Measurements from ENCODE around the gene C16orf54.
A peak's percentile ranks its signal among the peaks of the same experiment; 100 is the strongest.
"Not testable (repeated sequence)": the region's sequence is repeated elsewhere in the genome, so short reads cannot be mapped to it uniquely, and the experiment has no call there.

The C16orf54 gene

GRCh38 chr16:29719063-29719462, 26.7 kb downstream of the C16orf54 start:
- in situ Hi-C loops (cut with HindIII; ENCODE audit: low pct_ligation_motif_present, low pct_unique_long_range_greater_than_20kb, low sequenced_read_pairs): no loop called here
- DNase-seq: no peak

DNA sequence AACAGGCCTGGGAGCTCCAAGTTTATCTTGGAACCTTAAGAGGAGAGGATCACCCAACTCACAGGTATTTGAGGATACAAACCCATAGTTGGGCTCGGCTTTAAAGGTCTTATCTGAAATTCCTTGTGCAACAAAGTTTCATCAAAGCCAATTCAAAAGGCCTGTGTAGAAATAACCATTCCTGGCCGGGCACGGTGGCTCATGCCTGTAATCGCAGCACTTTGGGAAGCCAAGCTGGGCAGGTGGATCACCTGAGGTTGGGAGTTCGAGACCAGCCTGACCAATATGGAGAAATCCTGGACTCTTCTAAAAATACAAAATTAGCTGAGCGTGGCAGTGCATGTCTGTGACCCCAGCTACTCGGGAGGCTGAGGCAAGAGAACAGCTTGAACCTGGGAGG, 28.7 kb downstream of the C16orf54 start:
- DNase-seq: no peak
- in situ Hi-C loops (cut with HindIII; ENCODE audit: low pct_ligation_motif_present, low pct_unique_long_range_greater_than_20kb, low sequenced_read_pairs): no loop called here

DNA sequence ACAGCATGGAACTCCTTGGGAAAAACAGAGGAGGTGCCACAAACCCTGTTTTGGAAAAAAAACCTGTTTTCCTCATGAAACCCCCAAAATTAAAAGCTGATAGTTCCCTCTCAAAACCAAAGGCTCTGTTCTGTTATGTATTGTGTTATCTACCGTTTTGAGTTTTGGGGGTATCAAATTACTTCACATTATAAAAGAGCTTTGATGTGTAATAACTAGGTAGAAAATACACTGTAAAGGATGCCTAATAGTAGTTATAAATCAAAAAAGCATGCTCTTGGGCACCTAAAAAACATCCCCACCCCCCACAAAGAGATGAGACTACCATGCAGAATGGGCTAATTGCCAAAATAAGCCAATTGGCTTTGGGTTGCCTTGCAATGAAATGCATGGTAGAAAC, 30.8 kb downstream of the C16orf54 start:
- DNase-seq: no peak
- in situ Hi-C loops (cut with HindIII; ENCODE audit: low pct_ligation_motif_present, low pct_unique_long_range_greater_than_20kb, low sequenced_read_pairs): no loop called here

GRCh38 chr16:29714396-29714795, 31.4 kb downstream of the C16orf54 start:
- in situ Hi-C loops (cut with HindIII; ENCODE audit: low pct_ligation_motif_present, low pct_unique_long_range_greater_than_20kb, low sequenced_read_pairs): no loop called here
- no peak for DNase-seq

DNA sequence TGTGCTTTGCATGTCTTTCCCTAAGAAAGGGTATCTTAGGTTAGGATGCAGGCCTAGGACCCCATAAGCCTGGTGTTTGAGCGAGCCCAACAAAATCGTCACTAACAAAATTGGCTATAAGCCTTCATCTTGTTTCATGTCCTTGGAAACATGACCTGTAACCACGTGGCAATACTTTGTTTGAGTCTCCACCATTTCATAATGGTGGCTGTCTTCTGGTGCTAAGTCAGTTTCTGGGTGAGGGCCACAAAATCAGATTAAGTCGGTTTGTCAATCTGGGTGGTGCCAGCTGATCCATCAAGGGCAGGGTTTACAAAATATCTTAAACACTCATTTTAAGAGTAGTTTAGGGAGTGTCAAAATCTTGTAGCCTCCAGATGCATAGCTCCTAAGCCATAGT, 33.0 kb downstream of the C16orf54 start:
- in situ Hi-C loops (cut with HindIII; ENCODE audit: low pct_ligation_motif_present, low pct_unique_long_range_greater_than_20kb, low sequenced_read_pairs): no loop called here
- DNase-seq: no peak

DNA sequence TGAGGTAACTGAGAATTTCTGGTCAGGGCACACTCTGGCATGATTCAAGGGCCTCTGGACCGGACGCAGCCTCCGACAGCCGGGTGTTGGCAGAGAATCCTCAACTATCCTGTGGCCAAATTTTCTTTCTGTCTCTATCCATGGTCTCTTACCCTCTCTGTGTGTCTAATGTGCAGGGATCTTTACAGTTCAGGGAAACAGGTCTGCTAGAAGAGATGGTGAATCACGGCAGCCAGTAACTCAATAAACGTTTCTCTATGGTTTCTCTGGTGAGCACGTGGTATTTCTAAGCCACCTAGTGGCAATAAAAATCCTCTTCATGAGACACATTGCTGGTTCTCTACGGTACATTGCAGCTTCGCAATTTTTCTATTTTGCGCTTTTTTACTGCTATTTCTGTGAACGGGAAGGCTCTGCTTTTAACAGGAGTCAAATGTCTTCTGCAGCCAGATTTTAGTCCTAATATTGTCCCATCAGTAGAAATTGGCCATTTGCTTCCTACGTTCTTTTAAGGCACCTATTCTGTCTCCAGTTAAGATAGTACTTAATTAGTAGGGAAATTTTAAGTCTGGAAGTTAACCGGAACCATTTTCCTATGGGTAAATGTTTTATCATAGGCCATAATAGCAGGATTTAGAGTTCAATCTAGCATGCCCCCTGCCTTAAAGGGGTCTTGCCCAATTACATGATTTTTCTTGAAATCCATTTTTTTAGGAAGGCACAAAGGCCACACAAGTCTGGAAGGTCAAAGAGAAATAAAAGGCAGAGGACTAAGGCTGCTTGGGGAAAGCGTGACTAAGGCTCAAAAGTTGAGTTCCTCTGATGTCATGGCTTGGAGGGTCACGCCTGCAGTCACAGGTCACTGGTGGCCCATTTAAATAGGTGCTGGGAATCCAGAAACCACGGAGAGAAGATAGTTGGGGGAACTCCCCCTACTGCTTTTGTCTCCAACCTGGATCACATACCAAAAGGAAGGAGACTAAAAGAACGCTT, 35.3 kb downstream of the C16orf54 start:
- peak; percentile 88 for DNase-seq
- in situ Hi-C loops (cut with HindIII; ENCODE audit: low pct_ligation_motif_present, low pct_unique_long_range_greater_than_20kb, low sequenced_read_pairs): no loop called here

DNA sequence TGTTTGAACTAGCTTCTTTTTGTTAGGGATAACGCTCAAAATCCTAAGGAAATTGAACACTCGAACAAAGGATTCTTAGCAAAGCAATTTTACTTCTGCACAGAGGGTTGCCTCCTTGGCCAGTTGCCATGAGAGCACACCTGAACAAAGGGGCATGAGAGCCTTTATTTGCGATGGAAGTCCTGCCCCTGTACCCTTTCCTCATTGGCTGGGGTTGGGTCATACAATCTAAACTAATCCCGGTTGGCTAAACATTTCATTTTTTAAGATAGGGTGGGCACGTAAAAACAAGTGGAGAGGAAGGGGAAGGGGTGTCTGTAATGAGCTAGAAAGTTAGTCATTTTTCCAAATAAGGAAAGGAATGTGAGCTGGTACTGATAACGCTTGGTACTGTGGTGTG, 36.1 kb downstream of the C16orf54 start:
- DNase-seq; in situ Hi-C loops (cut with HindIII; ENCODE audit: low pct_ligation_motif_present, low pct_unique_long_range_greater_than_20kb, low sequenced_read_pairs): not testable (repeated sequence)

DNA sequence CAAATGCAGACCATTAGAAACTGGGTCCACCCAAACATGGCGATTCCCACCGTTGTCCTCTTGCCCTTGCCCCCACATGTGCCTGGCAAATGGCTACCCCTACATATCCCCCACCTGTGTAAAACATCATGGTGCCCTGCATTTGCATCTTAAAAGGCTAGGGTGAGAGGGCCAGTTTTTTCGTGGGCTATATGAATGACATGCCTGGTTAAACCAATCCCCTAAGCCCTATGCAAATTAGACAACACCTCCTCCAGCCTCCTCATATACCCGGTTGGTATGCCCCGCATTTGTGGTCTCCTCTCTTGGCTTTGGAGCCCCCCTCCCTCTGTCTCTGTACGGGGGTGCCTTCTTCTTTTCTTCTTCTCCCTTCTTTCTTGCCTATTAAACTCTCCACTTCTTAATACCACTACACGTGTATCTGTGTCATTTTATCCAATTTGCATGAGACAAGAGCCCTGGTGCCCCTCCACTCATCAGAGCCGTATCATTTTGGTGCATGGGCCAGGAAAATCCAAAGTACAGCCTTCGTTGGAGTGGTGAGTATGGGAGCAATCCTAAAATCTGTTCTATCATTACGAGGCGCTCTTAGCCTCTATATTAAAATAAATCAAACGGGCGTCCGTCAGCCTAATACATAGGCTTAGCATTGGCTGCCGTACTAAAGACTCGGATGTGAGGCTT, 36.7 kb downstream of the C16orf54 start:
- in situ Hi-C loops (cut with HindIII; ENCODE audit: low pct_ligation_motif_present, low pct_unique_long_range_greater_than_20kb, low sequenced_read_pairs): no loop called here
- no peak for DNase-seq

DNA sequence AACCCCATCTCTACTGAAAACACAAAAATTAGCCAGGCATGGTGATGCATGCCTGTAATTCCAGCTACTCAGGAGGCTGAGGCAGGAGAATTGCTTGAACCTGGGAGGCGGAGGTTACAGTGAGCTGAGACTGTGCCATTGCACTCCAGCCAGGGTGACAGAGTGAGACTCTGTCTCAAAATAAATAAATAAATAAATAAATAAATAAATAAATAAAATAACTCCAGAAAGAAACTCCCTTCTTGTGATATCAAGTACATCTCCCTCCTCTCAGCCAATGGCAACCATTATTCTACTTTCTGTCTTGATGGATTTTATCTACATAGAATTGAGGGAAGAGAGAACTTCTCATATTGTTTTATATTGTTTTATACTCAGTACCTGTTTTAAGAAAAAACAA, 38.6 kb downstream of the C16orf54 start:
- DNase-seq; in situ Hi-C loops (cut with HindIII; ENCODE audit: low pct_ligation_motif_present, low pct_unique_long_range_greater_than_20kb, low sequenced_read_pairs): not testable (repeated sequence)

DNA sequence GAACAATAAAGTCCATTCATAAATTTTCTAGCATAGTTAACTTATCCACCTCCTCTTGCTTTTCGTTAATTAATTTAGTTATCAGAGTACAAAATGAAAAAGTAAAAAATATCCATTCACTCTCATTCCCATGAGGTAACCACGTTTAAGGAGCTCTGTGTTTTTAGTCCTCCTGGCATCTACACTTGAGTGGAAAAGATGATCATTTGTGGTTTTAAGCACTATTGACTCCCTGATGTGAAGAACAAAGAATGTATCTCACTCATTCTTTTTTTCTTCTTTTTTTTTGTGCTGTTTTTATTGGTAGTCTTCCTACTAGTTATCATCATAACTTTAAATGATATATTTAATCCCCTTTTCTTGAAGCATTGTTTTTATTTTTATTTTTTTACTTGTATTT, 40.8 kb downstream of the C16orf54 start:
- in situ Hi-C loops (cut with HindIII; ENCODE audit: low pct_ligation_motif_present, low pct_unique_long_range_greater_than_20kb, low sequenced_read_pairs): no loop called here
- DNase-seq: peak; percentile 70

- in situ Hi-C loops (cut with HindIII; ENCODE audit: low pct_ligation_motif_present, low pct_unique_long_range_greater_than_20kb, low sequenced_read_pairs): no loop called here
Observed at GRCh38 chr16:29702269-29702668, 43.5 kb downstream of the C16orf54 start.

GRCh38 chr16:29701214-29701555, 44.6 kb downstream of the C16orf54 start:
- DNase-seq: no peak
- in situ Hi-C loops (cut with HindIII; ENCODE audit: low pct_ligation_motif_present, low pct_unique_long_range_greater_than_20kb, low sequenced_read_pairs): no loop called here

More at GRCh38 chr16:29702269-29702668, 43.5 kb downstream of the C16orf54 start:
- no peak for DNase-seq

DNA sequence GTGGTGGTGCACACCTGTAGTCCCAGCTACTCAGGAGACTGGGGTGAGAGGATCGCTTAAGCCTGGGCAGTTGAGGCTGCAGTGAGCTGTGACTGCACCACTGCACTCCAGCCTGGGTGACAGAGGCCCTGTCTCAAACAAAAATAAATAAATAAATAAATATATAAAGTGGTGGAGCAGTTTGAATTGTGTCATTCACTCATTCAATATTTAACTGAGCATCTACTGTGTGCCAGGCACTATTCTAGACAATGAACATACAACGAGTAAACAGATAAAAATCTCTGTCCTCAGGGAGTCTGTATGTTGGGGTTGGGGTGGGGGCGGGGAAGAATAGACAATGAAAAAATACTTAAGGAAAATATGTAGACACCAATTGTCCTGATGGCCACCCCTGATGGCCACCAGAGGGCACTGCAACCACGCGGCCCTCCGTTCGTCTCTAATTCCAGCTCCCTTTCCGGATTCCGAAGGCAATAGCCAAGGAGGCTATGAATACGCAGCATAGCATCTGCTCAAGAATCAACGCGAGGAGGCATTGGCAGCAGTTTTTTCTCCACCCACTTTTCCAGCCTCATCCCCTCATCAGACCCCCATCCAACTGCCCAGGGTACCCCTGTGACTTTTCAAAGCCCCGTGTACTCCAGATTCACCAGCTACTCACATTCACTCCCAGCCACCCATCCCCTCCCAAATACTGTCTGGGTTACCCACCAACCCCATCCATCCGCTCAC, 45.4 kb downstream of the C16orf54 start:
- DNase-seq: peak; percentile 86
- in situ Hi-C loops (cut with HindIII; ENCODE audit: low pct_ligation_motif_present, low pct_unique_long_range_greater_than_20kb, low sequenced_read_pairs): no loop called here

GRCh38 chr16:29699324-29700219, 46.2 kb downstream of the C16orf54 start:
- in situ Hi-C loops (cut with HindIII; ENCODE audit: low pct_ligation_motif_present, low pct_unique_long_range_greater_than_20kb, low sequenced_read_pairs): no loop called here
- no peak for DNase-seq

GRCh38 chr16:29698484-29699323, 47.1 kb downstream of the C16orf54 start:
- no peak for DNase-seq
- in situ Hi-C loops (cut with HindIII; ENCODE audit: low pct_ligation_motif_present, low pct_unique_long_range_greater_than_20kb, low sequenced_read_pairs): no loop called here

DNA sequence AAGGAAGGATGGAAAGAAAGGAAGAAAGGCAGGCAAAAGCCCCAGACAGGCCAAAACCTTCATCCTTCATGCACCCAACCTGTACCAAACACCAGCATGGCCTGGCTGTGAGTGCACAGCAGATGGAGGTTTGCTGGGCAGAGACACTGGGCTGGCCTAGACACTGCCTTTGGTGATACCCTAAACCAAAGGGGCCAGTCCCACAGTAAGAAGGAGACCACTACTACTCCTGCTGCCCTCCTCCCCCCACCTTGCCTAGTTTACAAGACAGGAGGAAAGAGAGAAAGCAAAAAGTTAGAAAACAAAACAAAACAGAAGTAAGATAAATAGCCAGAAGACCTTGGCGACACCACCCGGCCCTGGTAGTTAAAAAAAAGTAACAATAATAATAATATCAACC, 47.7 kb downstream of the C16orf54 start:
- no peak for DNase-seq
- in situ Hi-C loops (cut with HindIII; ENCODE audit: low pct_ligation_motif_present, low pct_unique_long_range_greater_than_20kb, low sequenced_read_pairs): no loop called here

- no peak for DNase-seq
- in situ Hi-C loops (cut with HindIII; ENCODE audit: low pct_ligation_motif_present, low pct_unique_long_range_greater_than_20kb, low sequenced_read_pairs): no loop called here
Observed at GRCh38 chr16:29697391-29697790, 48.4 kb downstream of the C16orf54 start.

All from ACHN (cell line).